PFSK-1 (cell line): Measurements from ENCODE around the gene ZCCHC2.

Source experiments
- FOXP2 ChIP-seq: optimal IDR thresholded peaks from 2 replicates; pipeline ENCODE3; 2011; ENCODE audit warnings: borderline replicate concordance, control low read depth, inconsistent platforms; ENCODE audit not compliant: insufficient read depth; ENCODE audit errors: extremely low read length, extremely low read depth
- POLR2AphosphoS5 ChIP-seq: IDR thresholded peaks from 2 replicates; pipeline ENCODE4 v1.6.1; 2012; ENCODE audit warnings: low read depth, mild to moderate bottlenecking, control low read depth, low read length, moderate library complexity
- SIN3A ChIP-seq: IDR thresholded peaks from 2 replicates; pipeline ENCODE4 v1.6.1; 2012; ENCODE audit warnings: mild to moderate bottlenecking, low read length, moderate library complexity, borderline replicate concordance; ENCODE audit not compliant: insufficient read depth
- TAF1 ChIP-seq: IDR thresholded peaks from 2 replicates; pipeline ENCODE4 v1.6.1; 2012; ENCODE audit warnings: low read length, control low read depth, borderline replicate concordance; ENCODE audit not compliant: insufficient read depth
- TF ChIP-seq, protein P1 (sequence below), 2 experiments: IDR thresholded peaks; 2 replicates each; pipeline versions ENCODE4 v1.6.1 to v1.8.0; 2011 to 2012; ENCODE audit warnings: low read depth in 2 of 2, low read length in 2 of 2, control low read depth in 1 of 2, inconsistent platforms in 1 of 2, mild to moderate bottlenecking in 1 of 2, moderate library complexity in 1 of 2; ENCODE audit not compliant: insufficient read depth in 1 of 2

The ZCCHC2 gene

DNA sequence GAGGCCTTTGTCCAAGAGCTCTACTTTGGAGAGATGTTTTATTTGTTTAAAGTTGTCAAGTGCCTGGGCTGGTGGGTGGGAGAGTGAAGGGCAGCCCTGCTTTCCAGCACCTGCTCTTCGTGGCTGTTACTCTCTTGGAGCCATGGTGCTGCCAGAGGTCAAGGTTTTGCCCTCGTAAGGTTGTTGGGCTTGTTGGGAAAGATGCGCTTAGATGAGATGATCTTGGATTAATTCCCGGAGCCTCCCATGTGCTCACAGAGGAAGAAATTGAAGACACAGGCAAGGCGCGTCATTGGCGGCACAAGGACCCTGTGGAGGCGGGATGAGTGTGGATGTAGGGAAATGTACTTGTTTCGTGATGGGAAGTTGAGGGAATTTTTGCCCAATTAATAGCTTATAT, 27.9 kb downstream of the ZCCHC2 start:
- TF ChIP-seq SIN3A: no peak
- TF ChIP-seq, protein P1, sequence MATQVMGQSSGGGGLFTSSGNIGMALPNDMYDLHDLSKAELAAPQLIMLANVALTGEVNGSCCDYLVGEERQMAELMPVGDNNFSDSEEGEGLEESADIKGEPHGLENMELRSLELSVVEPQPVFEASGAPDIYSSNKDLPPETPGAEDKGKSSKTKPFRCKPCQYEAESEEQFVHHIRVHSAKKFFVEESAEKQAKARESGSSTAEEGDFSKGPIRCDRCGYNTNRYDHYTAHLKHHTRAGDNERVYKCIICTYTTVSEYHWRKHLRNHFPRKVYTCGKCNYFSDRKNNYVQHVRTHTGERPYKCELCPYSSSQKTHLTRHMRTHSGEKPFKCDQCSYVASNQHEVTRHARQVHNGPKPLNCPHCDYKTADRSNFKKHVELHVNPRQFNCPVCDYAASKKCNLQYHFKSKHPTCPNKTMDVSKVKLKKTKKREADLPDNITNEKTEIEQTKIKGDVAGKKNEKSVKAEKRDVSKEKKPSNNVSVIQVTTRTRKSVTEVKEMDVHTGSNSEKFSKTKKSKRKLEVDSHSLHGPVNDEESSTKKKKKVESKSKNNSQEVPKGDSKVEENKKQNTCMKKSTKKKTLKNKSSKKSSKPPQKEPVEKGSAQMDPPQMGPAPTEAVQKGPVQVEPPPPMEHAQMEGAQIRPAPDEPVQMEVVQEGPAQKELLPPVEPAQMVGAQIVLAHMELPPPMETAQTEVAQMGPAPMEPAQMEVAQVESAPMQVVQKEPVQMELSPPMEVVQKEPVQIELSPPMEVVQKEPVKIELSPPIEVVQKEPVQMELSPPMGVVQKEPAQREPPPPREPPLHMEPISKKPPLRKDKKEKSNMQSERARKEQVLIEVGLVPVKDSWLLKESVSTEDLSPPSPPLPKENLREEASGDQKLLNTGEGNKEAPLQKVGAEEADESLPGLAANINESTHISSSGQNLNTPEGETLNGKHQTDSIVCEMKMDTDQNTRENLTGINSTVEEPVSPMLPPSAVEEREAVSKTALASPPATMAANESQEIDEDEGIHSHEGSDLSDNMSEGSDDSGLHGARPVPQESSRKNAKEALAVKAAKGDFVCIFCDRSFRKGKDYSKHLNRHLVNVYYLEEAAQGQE (IDR thresholded peaks at IDR 0.05; ENCODE audit: insufficient read depth in 1 of 2, low read depth in 2 of 2, low read length in 2 of 2): no peak
- TF ChIP-seq TAF1: no peak
- no peak for TF ChIP-seq POLR2AphosphoS5
- no peak for TF ChIP-seq FOXP2

DNA sequence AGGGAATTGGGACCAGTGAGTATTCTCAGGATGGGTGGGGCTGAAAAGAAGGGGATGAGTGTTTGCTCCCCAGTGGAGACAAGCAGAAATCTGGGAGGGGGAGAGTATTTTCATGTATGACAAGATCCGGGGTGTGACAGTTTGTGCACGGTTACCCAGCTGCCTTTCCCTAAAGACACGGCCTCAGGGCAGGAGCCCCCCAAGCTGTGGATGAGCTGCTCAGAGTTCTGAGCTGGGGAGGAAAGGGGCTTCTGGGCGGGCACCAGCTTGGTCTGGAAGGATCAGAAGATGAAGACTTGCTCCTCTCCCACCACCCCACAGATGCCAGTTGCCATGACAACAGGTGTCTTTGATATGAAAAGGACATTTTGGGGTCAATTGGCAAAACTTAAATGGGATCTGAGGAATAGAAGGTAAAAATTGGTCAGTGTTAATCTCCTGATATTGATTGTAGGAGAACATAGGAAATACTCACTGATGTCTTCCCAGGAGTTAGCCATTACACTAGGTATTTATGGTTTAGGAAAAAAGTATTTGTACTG, 29.2 kb downstream of the ZCCHC2 start:
- TF ChIP-seq POLR2AphosphoS5 (no peak), TAF1 (no peak), SIN3A (no peak), FOXP2 (no peak)
- TF ChIP-seq, protein P1 (IDR thresholded peaks at IDR 0.05; ENCODE audit: insufficient read depth in 1 of 2, low read depth in 2 of 2, low read length in 2 of 2): no peak

DNA sequence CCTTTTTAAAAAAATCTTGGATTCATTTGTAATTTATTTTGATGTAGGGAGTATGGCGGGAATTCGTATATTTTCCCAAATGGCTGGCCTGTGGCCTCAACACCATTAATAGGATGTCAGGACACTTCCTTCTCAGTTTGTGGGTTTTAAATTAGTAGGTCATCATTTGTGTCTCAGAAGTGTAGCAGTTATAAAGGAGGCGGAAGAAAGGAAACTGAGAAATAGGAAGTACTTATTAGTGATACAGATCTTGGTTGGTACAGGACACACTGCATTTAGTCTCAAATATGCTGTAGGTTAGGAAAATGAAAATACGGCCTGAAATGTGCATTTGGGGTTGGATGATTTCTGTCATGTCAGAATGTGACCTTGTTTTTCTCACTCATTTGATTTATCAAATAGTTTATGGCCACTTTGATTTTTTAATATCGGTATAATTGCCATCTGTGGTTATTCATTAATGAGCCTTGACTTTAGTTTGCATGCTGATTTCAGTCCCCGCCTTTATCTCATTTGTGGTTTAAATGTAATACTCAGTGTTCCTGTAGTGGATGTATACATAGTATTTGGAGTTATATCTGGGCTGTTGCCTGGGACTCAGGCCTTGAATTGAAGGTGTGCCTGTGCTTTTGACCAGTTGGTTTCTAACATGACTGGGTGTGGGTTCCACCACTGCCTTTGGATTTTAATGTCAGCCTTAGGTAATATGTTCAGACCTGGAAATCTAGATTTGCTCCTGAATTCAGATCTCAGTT, 31.4 kb downstream of the ZCCHC2 start:
- TF ChIP-seq TAF1 (no peak), FOXP2 (no peak), POLR2AphosphoS5 (no peak), SIN3A (no peak)
- TF ChIP-seq, protein P1 (IDR thresholded peaks at IDR 0.05; ENCODE audit: insufficient read depth in 1 of 2, low read depth in 2 of 2, low read length in 2 of 2): no peak

DNA sequence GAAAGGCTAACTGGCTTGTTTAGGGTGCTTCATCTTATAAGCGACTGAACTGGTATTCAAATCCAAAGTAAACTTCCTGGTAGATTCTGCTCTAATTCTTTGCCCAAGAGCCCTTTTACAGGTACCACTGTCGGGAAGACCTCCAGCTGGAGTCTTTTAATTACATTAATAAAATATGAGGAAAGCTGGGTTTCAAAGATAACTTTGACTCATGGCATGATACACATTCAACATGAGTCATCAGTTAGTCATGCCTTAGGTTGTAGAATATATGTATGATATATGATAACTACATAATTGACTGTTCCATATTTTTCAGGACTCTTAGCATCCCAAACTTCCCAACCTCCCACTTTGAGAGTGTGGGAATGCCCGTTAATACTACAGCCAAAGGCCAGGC, 32.3 kb downstream of the ZCCHC2 start:
- TF ChIP-seq TAF1: no peak
- TF ChIP-seq, protein P1 (IDR thresholded peaks at IDR 0.05; ENCODE audit: insufficient read depth in 1 of 2, low read depth in 2 of 2, low read length in 2 of 2): no peak
- no peak for TF ChIP-seq FOXP2
- no peak for TF ChIP-seq SIN3A
- TF ChIP-seq POLR2AphosphoS5: no peak

DNA sequence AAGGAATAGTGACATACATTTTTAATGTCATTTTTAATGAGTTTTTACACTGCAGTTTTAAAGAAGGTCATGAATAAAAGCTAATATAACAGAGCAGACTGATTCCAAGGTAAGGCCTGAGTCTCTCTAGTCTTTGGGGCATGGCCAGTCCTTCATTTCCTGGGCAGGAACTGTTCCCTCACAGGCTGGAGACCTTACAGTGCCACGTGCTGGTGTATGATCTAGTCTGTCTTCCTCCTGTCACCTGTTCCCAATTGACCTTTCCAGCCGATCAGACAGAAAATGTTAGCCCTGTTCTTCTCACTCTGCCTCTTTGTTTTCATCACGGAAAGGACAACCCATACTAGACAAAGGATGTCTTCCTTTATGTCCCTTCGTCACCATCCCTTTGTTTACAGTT, 33.6 kb downstream of the ZCCHC2 start:
- TF ChIP-seq POLR2AphosphoS5: no peak
- no peak for TF ChIP-seq TAF1
- no peak for TF ChIP-seq SIN3A
- TF ChIP-seq, protein P1 (IDR thresholded peaks at IDR 0.05; ENCODE audit: insufficient read depth in 1 of 2, low read depth in 2 of 2, low read length in 2 of 2): no peak
- TF ChIP-seq FOXP2: no peak
